Activated naive CD4-positive, alpha-beta T cell treated with anti-CD3 and anti-CD28 coated beads, Interleukin-2, amount 50 U/mL, for 24 hours (primary cell): ENCODE data around the gene ADGRD1.

Experiments
- H3K27ac Mint-ChIP-seq: one replicate; pipeline ENCODE4 v1.8.0; 2021; ENCODE audit warnings: mild to moderate bottlenecking, mixed read lengths
- H3K27me3 Mint-ChIP-seq: one replicate; pipeline ENCODE4 v1.8.0; 2021; ENCODE audit warnings: mixed read lengths
- H3K36me3 Mint-ChIP-seq: one replicate; pipeline ENCODE4 v1.8.0; 2021; ENCODE audit warnings: mixed read lengths
- H3K4me1 Mint-ChIP-seq: one replicate; pipeline ENCODE4 v1.8.0; 2021; ENCODE audit warnings: mixed read lengths
- H3K4me3 Mint-ChIP-seq: one replicate; pipeline ENCODE4 v1.8.0; 2021; ENCODE audit warnings: mild to moderate bottlenecking, mixed read lengths
- H3K9me3 Mint-ChIP-seq: one replicate; pipeline ENCODE4 v1.8.0; 2021; ENCODE audit warnings: mixed read lengths

Gene ADGRD1

DNA sequence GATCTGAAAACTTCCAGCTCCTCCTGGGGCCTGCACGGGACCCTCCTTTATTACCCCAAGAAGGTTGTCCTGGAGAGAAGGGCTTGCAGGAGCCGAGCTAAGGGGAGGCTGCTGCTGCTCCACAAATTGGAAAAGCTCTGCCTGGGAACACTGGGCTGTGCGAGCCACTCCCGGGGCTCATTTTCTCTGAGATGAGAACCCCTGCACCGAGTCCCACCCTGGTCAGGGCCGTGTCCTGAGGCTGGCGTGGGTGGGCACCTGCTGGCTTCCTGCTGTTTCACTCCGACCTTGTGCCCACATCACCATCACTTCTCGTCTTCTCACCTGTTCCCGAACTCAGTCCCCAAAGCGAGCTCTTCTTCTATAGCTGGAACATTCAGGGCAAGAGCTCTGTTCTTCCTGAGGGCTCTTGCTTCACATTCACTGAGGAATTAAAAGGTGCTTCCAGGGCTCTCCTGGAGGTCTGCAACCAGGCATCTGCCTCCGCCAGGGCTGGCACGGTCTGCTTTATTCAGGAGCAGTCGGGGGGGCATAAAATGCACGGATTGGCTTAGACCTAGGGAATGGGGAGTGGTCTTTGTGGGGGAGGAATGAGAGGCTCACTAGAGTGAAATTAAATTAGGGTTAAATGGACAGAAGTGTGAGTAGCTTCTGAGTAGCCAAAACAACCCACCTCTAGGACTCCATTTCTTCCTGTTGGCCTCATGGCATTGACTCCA is 98.5 kb downstream of the ADGRD1 start:
- Mint-ChIP-seq H3K27me3 (peaks cover 2% of the 10 kb centered on the region), H3K4me1 (no peaks in the 10 kb centered on the region), H3K9me3 (no peaks in the 10 kb centered on the region)

DNA sequence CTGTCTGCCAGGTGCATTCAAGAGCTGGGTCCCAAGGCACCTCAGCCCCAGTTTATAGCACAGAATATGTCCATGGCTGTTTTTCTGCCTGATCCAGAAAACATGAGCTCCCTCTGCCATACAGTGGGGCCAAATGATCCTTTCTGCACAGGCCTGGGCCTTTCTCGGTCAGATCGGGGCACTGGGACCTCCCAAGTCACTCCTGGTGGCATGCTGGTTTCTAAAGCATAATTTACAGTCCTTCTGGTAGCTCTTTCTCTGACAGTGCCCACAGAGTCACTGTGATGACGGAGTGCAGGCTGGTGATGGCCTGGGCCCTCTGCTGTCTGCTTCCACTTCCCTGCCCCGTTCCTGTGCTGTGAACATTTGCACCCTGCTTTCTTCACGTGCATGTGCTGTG is 99.2 kb downstream of the ADGRD1 start:
- no peaks in the 10 kb centered on the region for H3K36me3 Mint-ChIP-seq
- H3K4me3 Mint-ChIP-seq: no peak overlapping the region
- no peaks in the 10 kb centered on the region for H3K9me3 Mint-ChIP-seq
- peaks cover 2% of the 10 kb centered on the region for H3K27me3 Mint-ChIP-seq
- H3K27ac Mint-ChIP-seq: no peak overlapping the region
- no peaks in the 10 kb centered on the region for H3K4me1 Mint-ChIP-seq

More for the DNA sequence above, 98.5 kb downstream of the ADGRD1 start:
- Mint-ChIP-seq H3K36me3 (no peaks in the 10 kb centered on the region), H3K27ac (no peak overlapping the region), H3K4me3 (no peak overlapping the region)

- Mint-ChIP-seq H3K27me3 (peaks cover 2% of the 10 kb centered on the region), H3K27ac (no peak overlapping the region), H3K9me3 (no peaks in the 10 kb centered on the region), H3K4me1 (no peaks in the 10 kb centered on the region), H3K4me3 (no peak overlapping the region), H3K36me3 (no peaks in the 10 kb centered on the region)
Measured at GRCh38 chr12:131053567-131053966, 99.9 kb downstream of the ADGRD1 start.

DNA sequence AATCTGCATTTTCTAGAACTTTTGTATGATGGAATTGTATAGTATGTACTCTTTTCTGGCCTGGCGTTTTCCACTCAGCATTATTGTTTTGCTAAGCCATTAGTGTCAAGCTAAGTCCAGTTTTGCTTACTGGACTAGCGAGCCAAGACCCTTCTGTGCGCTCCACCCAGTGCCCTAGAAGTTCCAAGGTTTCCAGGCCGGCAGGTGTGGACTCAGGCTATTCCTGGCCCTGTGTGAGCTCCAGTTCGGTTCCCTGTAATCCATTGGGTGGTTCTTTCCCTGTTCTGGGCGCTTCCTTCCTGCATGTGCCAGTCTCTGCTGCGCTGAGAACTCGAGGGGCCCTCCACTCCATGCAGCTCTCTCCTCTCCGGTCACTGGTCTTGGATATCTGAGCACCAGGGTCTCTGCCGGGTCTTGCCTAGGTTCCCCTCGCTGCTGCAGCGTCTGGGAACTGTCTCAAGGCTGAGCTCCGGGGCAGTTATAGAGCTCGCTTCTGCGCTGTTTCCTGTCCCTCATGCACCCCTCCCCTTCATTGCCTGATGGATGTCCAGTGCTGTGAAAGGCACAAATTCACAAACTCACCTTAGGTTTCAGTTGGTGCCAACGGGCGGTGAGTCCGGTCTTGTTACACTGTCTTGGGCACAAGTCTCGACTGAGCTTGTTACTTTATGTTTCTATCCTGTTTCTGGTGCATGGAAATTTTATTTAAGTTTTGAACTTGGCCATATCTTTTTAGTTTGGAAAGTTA is 100.8 kb downstream of the ADGRD1 start:
- H3K4me3 Mint-ChIP-seq: no peak overlapping the region
- no peaks in the 10 kb centered on the region for H3K36me3 Mint-ChIP-seq
- no peak overlapping the region for H3K27ac Mint-ChIP-seq
- H3K27me3 Mint-ChIP-seq: peaks cover 2% of the 10 kb centered on the region
- H3K4me1 Mint-ChIP-seq: no peaks in the 10 kb centered on the region
- no peaks in the 10 kb centered on the region for H3K9me3 Mint-ChIP-seq

- H3K27me3 Mint-ChIP-seq: peaks cover 2% of the 10 kb centered on the region
- H3K27ac Mint-ChIP-seq: no peak overlapping the region
- no peaks in the 10 kb centered on the region for H3K9me3 Mint-ChIP-seq
- H3K4me3 Mint-ChIP-seq: no peak overlapping the region
- H3K4me1 Mint-ChIP-seq: no peaks in the 10 kb centered on the region
- no peaks in the 10 kb centered on the region for H3K36me3 Mint-ChIP-seq
Measured at GRCh38 chr12:131055093-131055465, 101.4 kb downstream of the ADGRD1 start.

DNA sequence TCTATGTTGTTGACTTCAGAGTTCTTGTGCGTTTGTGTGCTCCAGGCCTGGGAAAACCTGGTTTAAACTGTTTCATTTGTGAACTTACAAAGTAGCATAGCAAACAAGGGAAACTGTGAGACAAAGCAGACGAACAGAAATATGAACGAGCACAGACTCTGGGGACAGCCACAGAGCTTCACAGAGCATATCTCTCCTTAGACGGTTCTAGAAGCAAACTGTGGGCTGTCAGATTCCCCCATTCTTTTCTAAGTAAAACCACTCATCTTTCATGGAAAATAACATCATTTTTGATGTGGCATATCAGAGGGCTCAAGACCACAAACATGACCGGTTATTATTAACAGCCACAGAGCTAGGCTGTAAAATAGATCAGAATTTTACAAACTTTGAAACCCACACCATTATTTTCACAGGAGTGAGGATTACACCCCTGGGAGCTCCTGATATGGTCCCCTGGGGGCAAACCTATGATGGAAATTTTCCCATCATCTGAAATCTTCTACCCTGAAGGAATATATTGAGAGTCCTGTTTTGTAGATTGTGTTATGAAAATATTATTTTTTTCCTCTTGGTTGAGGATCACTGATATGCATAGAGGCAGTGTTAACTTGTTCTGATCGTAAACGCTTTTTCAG is 102.0 kb downstream of the ADGRD1 start:
- no peaks in the 10 kb centered on the region for H3K9me3 Mint-ChIP-seq
- no peaks in the 10 kb centered on the region for H3K36me3 Mint-ChIP-seq
- peaks cover 2% of the 10 kb centered on the region for H3K27me3 Mint-ChIP-seq
- no peaks in the 10 kb centered on the region for H3K4me1 Mint-ChIP-seq
- no peak overlapping the region for H3K4me3 Mint-ChIP-seq
- H3K27ac Mint-ChIP-seq: no peak overlapping the region

DNA sequence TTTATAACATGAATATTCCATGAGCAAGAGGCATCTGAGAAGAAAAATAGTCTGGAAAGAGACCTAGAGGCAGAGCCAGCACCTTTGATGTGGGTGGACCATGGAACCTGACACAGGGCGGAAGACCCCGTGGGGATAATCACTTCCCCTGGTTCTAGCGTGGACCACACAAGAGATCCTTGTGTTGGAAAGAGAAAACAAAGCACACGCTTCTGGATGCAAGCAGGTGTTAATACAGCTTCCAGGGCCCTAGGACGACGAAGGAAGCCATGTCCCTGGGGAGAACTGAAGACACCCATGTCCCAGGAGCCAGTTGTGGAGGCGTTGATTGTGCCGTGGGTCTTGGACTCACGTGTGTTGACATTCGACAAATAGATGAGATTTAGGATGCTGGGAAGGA is 102.9 kb downstream of the ADGRD1 start:
- Mint-ChIP-seq H3K27me3 (peaks cover 5% of the 10 kb centered on the region), H3K9me3 (no peaks in the 10 kb centered on the region), H3K27ac (no peak overlapping the region), H3K4me3 (no peak overlapping the region), H3K36me3 (no peaks in the 10 kb centered on the region), H3K4me1 (no peaks in the 10 kb centered on the region)

- Mint-ChIP-seq H3K9me3 (no peaks in the 10 kb centered on the region), H3K27ac (no peak overlapping the region), H3K4me3 (no peak overlapping the region), H3K4me1 (no peaks in the 10 kb centered on the region), H3K36me3 (no peaks in the 10 kb centered on the region), H3K27me3 (peaks cover 5% of the 10 kb centered on the region)
Measured at GRCh38 chr12:131057211-131057721, 103.6 kb downstream of the ADGRD1 start.

- peaks cover 5% of the 10 kb centered on the region for H3K27me3 Mint-ChIP-seq
- no peaks in the 10 kb centered on the region for H3K36me3 Mint-ChIP-seq
- no peaks in the 10 kb centered on the region for H3K9me3 Mint-ChIP-seq
- H3K27ac Mint-ChIP-seq: no peak overlapping the region
- no peak overlapping the region for H3K4me3 Mint-ChIP-seq
- no peaks in the 10 kb centered on the region for H3K4me1 Mint-ChIP-seq
Measured at GRCh38 chr12:131057722-131058515, 104.2 kb downstream of the ADGRD1 start.

GRCh38 chr12:131058700-131059099 is 105.0 kb downstream of the ADGRD1 start:
- H3K27me3 Mint-ChIP-seq: peaks cover 8% of the 10 kb centered on the region
- no peaks in the 10 kb centered on the region for H3K4me1 Mint-ChIP-seq
- H3K27ac Mint-ChIP-seq: no peak overlapping the region
- H3K9me3 Mint-ChIP-seq: no peaks in the 10 kb centered on the region
- no peaks in the 10 kb centered on the region for H3K36me3 Mint-ChIP-seq
- no peak overlapping the region for H3K4me3 Mint-ChIP-seq

- Mint-ChIP-seq H3K4me1 (no peaks in the 10 kb centered on the region), H3K36me3 (no peaks in the 10 kb centered on the region), H3K27ac (no peak overlapping the region), H3K4me3 (no peak overlapping the region), H3K27me3 (peaks cover 11% of the 10 kb centered on the region), H3K9me3 (no peaks in the 10 kb centered on the region)
Measured at GRCh38 chr12:131060011-131060703, 106.5 kb downstream of the ADGRD1 start.

DNA sequence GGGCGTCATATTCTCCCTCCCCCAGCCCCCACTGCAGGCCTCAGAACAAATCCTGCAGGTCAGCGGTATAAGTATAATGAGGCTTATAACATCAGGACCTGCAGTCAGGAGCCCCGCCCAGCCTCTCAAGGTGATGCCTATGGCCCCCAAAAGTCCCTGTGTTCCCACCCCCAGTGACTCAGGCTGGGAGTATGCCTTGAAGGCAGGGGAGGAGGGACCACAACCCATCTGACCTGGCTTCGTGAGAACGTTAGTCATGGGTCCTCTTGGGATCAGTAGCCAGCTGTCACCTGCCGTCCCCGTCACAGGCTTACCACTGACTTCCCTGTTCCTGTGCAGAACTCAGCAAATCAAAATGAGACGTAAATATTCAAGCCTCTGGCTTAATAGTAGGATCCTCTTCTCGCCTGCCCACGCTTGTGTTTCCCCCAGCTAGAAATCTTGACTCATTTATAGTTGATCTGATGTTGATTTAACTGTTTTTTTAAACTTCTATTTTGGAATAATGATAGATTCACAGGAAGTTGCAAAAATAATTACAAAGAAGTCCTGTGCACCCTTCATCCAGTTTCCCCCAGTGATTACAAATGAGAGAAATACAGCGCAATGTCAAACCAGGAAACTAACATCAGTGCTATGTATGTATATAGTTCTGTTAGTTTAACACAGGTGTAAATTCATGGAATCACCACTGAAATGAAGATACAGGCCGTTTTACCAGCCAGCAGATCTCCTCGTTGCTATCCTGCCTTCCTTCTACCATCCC is 107.5 kb downstream of the ADGRD1 start:
- Mint-ChIP-seq H3K27ac (no peak overlapping the region), H3K9me3 (no peaks in the 10 kb centered on the region), H3K27me3 (peaks cover 13% of the 10 kb centered on the region), H3K4me1 (no peaks in the 10 kb centered on the region), H3K4me3 (no peak overlapping the region), H3K36me3 (no peaks in the 10 kb centered on the region)

GRCh38 chr12:131063413-131063812 is 109.7 kb downstream of the ADGRD1 start:
- no peaks in the 10 kb centered on the region for H3K36me3 Mint-ChIP-seq

GRCh38 chr12:131063960-131064359 is 110.3 kb downstream of the ADGRD1 start:
- H3K4me1 Mint-ChIP-seq: no peaks in the 10 kb centered on the region
- no peak overlapping the region for H3K27ac Mint-ChIP-seq
- no peaks in the 10 kb centered on the region for H3K36me3 Mint-ChIP-seq
- H3K27me3 Mint-ChIP-seq: peaks cover 13% of the 10 kb centered on the region
- H3K9me3 Mint-ChIP-seq: no peaks in the 10 kb centered on the region
- no peak overlapping the region for H3K4me3 Mint-ChIP-seq

More at GRCh38 chr12:131063413-131063812, 109.7 kb downstream of the ADGRD1 start:
- Mint-ChIP-seq H3K27me3 (peaks cover 13% of the 10 kb centered on the region), H3K9me3 (no peaks in the 10 kb centered on the region), H3K4me3 (no peak overlapping the region), H3K27ac (no peak overlapping the region), H3K4me1 (no peaks in the 10 kb centered on the region)
